SK-MEL-5 (cell line): ENCODE results near the gene VPS16. TPM values are rescaled to one million over a fixed set of nuclear protein-coding genes. Genes with fewer than 3 reads are reported as not detected.

ENCODE experiments used
- DNase-seq: peaks from one replicate; pipeline ENCODE4 v3.0.0-alpha.2; 2016; ENCODE audit warnings: low read depth, low spot score
- in situ Hi-C: cut with HindIII; loops from 2 replicates; pipeline ENCODE4 v1.10.0; 2016; ENCODE audit warnings: low sequenced_read_pairs, high pct_unique_total_duplicates, low pct_unique_long_range_greater_than_20kb
- total RNA-seq: library from RNA; depleted of rRNA; stranded (reverse); fragments of >200 nt; shearing (Covaris generic); gene quantifications from 2 replicates; pipeline ENCODE4 v1.2.3, GENCODE V29; 2014; rRNA removed

The VPS16 gene
- total RNA-seq, 1 experiment from 2014 or later, result 39.0 TPM

GRCh38 chr20:2903686-2904085 lies 63.1 kb downstream of the VPS16 start:
- in situ Hi-C loops, result no loop called here

GRCh38 chr20:2907519-2907918 lies 67.0 kb downstream of the VPS16 start:
- in situ Hi-C loops, result no loop called here

More at GRCh38 chr20:2903686-2904085, 63.1 kb downstream of the VPS16 start:
- DNase-seq, result no peak

GRCh38 chr20:2909953-2910352 lies 69.4 kb downstream of the VPS16 start:
- in situ Hi-C loops, result no loop called here
- DNase-seq, result no peak

More at GRCh38 chr20:2907519-2907918, 67.0 kb downstream of the VPS16 start:
- DNase-seq, result no peak

- DNase-seq, result no peak
Measured at GRCh38 chr20:2911200-2911599, 70.7 kb downstream of the VPS16 start.

GRCh38 chr20:2914160-2914559 lies 73.6 kb downstream of the VPS16 start:
- peak; percentile 62 for DNase-seq
- in situ Hi-C loops, result no loop called here

More at GRCh38 chr20:2911200-2911599, 70.7 kb downstream of the VPS16 start:
- in situ Hi-C loops, result no loop called here

Other genes with a start within 250 kb of the VPS16 start
- 350 and 393 TPM in 2 replicates for gene NOP56, start 188.1 kb upstream of the VPS16 start, total RNA-seq
- 224 and 240 TPM in 2 replicates for gene IDH3B, start 176.5 kb upstream of the VPS16 start, total RNA-seq
- 0.50 and 2.0 TPM in 2 replicates for gene EBF4, start 148.0 kb upstream of the VPS16 start, total RNA-seq
- gene CPXM1, start 40.1 kb upstream of the VPS16 start, total RNA-seq, result 0.48 and 0.98 TPM in 2 replicates
- 0.88 TPM in 1 of 2 replicates, not detected in the other for gene C20orf141, start 25.8 kb upstream of the VPS16 start, total RNA-seq
- gene TMEM239, start 24.4 kb upstream of the VPS16 start, total RNA-seq, result not detected in 2 replicates
- 17.2 and 22.6 TPM in 2 replicates for gene PCED1A, start 90 bp upstream of the VPS16 start, total RNA-seq
- gene PTPRA, start 32.7 kb downstream of the VPS16 start, total RNA-seq, result 35.2 and 45.5 TPM in 2 replicates
- gene GNRH2, start 202.9 kb downstream of the VPS16 start, total RNA-seq, result not detected in 2 replicates
- 68.2 and 82.3 TPM in 2 replicates for gene MRPS26, start 205.3 kb downstream of the VPS16 start, total RNA-seq
- gene OXT, start 230.9 kb downstream of the VPS16 start, total RNA-seq, result not detected in 2 replicates
- gene AVP, start 244.0 kb downstream of the VPS16 start, total RNA-seq, result not detected in 2 replicates